ENCODE measurements around the gene CXCL5.

Gene CXCL5

GRCh38 chr4:73945674-73946449 lies 52.6 kb downstream of the CXCL5 start:
- H3K27me3 ChIP-seq (ENCODE audit: insufficient read depth, poor library complexity, severe bottlenecking) = no peaks in the 10 kb centered on the region
- no peak for DNase-seq (ENCODE audit: low read depth in 1 of 2, low spot score in 1 of 2)

More at GRCh38 chr4:73945674-73946449, 52.6 kb downstream of the CXCL5 start:
- Histone ChIP-seq H3K27ac (replicated peaks) (no peak overlapping the region), H3K4me3 (replicated peaks; ENCODE audit: insufficient read depth, low read length) (no peak overlapping the region)
- TF ChIP-seq REST (IDR thresholded peaks at IDR 0.05; ENCODE audit: insufficient replicate concordance, low read depth) = no peak
- TF ChIP-seq POLR2AphosphoS5 (IDR thresholded peaks at IDR 0.05; ENCODE audit: low read depth) = no peak
- no peak for TF ChIP-seq GABPA (IDR thresholded peaks at IDR 0.05; ENCODE audit: low read depth)
- no peak for TF ChIP-seq CTCF (IDR thresholded peaks at IDR 0.05; ENCODE audit: insufficient read depth, low read length)
- TF ChIP-seq SPI1 (IDR thresholded peaks at IDR 0.05; ENCODE audit: borderline replicate concordance, low read depth) = no peak
